Activated CD4-positive, alpha-beta T cell treated with anti-CD3 and anti-CD28 coated beads, Interleukin-2, amount 50 U/mL, for 48 hours (primary cell): ENCODE measurements around the gene FAM98C.
"Not testable (repeated sequence)": the region's sequence is repeated elsewhere in the genome, so short reads cannot be mapped to it uniquely, and the experiment has no call there.

Source experiments
- DNase-seq, 2 experiments: peaks; one replicate each; pipeline ENCODE4 v3.0.0-alpha.2; 2020

Gene FAM98C

GRCh38 chr19:38399537-38399936 lies 3.4 kb upstream of the FAM98C start:
- no peak for DNase-seq

GRCh38 chr19:38400361-38400760 lies 2.5 kb upstream of the FAM98C start:
- DNase-seq: no peak

- no peak for DNase-seq
Measured at GRCh38 chr19:38401148-38401547, 1.7 kb upstream of the FAM98C start.

GRCh38 chr19:38402623-38402966 lies 298 bp upstream of the FAM98C start:
- DNase-seq: no peak

- no peak for DNase-seq
Measured at GRCh38 chr19:38404858-38405257, 2.0 kb downstream of the FAM98C start.

DNA sequence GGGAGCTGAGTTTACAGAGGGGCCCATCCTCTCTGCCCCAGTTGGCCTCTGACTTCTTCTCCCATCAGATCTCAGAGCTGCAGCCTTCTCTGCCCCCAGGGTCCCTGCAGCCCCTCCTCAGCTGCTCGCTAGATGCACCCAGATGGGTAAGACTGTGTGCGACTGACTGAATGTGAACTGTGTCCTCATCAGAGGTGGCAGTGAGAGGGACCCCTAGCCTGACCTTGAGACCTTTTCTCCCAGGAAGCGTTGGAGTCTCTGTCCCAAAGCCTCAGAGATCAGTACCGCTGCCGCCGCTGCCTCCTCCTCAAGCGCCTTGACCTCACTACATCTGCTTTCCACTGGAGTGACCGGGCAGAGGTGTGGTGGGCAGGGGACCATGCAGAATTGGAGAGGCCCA lies 2.4 kb downstream of the FAM98C start:
- DNase-seq: no peak

GRCh38 chr19:38409631-38410133 lies 6.8 kb downstream of the FAM98C start:
- no peak for DNase-seq

GRCh38 chr19:38410407-38410806 lies 7.5 kb downstream of the FAM98C start:
- DNase-seq: not testable (repeated sequence)

DNA sequence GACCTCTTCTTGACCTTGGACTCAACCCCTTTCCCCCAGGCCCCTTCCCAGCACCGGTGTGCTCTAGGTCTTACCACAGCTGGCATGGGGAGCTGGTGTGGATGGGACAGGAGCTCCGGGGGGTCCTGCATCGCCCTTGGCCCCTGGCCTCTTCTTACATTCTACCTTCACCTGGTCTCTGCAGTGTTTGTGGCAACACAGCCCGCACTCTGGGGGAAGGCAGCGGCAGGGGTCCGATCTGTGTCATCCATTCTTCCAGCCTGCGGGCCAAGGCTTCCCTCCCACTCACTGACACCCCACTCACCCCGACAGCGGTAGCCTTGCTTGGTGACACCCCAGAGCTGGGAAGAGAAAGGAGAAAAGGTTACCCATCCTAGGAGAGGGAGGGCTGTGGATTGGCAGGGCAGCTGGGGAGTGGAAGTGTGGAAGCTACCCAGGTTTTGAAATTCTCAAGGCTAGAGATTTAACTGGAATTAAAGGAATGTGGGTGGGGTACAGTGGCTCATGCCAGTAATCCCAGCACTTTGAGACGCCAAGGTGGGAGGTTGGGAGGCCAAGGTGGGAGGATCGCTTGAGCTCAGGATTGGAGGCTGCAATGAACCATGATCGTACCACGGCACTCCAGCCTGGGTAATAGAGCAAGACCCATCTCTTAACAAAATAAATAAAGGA lies 8.3 kb downstream of the FAM98C start:
- no peak for DNase-seq

DNA sequence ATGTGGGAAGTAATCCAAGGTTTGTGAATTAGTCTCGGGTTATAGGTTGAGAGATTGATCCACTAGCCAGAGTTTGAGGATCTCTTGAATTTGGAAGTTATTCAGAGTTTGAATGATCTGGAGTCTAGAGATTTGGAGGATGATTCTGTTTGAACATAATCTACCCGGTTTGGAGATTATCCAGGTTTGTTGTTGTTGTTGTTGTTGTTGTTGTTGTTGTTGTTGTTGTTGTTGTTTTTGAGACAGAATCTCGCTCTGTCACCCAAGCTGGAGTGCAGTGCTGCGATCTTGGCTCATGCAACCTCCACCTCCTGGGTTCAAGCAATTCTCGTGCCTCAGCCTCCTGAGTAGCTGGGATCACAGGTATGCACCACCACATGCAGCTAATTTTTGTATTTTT lies 9.0 kb downstream of the FAM98C start:
- DNase-seq: not testable (repeated sequence)

DNA sequence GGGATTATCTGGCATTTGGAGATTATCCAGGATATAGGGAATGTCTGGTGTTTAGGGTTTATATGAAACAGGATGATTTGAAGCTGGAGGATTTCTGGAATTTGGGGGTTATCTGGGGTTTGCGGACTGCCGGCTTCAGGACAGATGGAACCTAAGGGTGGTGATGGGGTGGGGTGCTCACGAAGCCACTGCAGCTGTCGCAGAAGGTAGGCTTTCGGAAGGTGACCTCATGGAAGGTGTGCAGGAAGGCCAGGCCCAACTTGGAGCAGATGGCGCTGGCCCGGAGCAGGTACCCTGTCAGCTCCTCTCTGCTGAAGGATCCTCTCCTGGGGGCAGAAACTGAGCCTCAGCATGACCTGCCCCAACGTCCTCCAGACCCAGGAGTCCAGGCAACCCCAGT lies 9.6 kb downstream of the FAM98C start:
- no peak for DNase-seq

DNA sequence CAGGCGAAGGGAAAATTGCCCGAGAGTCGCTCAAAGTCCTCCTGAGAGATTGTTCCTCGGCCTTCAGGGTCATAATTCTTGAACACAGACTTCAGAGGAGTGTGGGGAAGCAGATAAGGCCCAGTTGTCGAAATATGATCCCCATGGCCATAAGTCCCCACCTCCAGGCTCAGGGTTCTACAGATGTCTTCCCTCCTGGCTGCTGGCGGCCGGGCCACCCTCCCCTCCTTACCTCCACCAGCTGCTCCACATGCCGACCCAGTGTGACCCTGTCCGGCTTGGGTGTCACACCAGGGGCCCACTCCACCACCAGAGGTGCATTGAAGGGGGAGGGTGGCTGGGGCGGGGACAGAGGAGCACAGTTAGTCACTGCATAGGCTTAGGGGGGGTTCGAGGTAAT lies 10.1 kb downstream of the FAM98C start:
- no peak for DNase-seq

DNA sequence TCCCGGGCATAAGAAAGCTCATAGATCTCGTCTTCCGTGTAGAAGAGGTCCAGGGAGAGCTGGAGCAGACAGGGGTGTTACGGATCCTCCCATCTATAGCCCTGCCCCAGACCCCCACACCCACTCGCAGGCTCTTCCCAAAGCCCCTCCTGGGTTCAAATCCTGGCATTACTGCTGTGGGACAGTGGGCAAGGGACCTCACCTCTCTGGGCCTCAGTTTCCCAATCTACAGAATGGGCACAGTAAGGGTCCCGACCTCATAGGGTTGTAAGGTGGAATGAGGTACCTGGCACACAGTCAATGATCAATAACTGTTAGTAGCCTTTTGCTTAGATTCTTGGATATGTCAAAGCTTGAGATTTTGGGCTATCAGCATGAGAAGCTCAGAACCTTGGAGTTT lies 10.5 kb downstream of the FAM98C start:
- DNase-seq: no peak

DNA sequence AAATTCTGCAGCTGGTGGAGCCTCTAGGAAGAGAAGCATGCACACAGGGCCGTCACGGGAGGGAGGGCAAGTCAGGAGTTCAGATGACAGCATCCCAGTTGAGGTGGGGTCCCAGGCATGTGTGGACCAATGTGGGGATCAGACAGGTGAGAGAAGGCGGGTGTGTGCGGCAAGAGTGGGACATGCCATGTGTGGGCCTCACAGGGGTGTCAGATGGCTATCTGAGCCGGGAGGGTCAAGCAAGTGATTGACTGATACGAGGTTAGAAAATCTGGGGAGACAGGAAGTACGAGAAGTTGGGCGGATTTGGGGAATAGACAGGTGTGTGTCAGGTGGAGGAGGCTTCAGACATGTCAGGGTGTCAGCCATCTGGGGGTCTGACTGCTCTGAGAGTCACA lies 14.3 kb downstream of the FAM98C start:
- DNase-seq: no peak

DNA sequence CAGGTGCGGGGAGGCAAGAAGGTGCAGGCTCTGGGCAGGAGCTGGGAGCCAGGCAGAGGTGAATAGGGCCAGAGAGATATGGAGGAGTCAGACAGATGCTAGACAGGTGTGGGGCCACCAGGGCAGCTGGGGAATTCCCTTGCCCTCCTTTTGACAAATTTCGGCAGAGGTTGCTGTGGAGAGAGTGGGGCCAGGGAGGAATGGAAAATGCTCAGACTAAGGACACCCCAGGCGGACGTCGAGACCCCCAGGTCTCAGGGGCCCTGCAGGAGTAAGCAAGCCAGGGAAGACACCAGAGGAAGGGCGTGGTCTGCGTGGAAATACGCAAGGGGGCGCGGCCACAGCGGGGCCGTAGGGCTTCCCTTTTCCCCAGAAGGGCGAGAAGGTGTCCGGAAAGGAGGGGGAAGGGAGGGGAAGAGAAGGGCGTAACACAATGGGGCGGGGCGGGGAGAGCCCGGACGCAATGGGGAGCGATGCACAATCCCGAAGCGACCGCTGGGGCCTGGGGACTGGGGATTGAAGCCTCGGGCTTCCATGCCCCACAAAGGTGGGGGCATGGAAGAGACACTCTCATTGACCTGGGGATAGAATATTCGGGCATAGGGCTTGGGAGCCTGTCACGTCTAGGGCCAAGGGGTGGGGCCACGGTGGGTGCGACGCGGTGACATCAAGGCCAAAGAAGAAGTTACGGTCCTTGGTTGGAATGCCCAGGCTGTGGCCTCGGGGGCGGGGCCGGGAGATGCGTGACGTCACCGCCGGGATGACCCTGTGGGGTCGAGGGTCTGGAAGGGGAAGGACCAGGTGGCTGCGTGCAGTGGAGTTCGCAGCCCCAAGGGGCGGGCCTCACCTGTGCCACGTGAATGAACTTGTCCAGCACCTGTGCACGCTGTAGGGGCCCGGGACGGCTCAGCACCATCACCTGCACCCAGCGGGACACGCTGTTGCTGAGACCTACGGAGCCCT lies 14.9 kb downstream of the FAM98C start:
- DNase-seq: peak; percentile 74 to 82

GRCh38 chr19:38420935-38421334 lies 18.0 kb downstream of the FAM98C start:
- no peak for DNase-seq

DNA sequence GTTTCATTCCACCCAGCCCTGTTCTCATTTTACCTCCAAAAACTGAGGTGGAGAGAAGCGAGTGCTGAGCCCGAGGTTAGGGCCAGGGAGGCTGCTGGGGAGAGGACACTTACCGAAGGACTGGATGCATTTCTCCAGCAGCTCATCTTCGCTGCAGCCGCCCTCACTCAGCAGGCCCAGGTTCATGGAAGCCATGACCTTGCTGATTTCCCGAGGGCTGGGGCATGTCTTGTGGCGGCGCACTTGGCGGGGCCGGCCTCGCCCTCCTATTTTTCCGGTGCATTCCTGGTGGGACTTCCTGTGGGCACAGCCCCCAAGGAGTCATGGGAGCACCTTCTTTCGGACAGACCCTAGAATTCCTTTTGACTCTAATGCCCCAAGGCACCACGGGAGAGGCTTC lies 19.0 kb downstream of the FAM98C start:
- DNase-seq: no peak

- DNase-seq: no peak
Measured at GRCh38 chr19:38422438-38422837, 19.5 kb downstream of the FAM98C start.

DNA sequence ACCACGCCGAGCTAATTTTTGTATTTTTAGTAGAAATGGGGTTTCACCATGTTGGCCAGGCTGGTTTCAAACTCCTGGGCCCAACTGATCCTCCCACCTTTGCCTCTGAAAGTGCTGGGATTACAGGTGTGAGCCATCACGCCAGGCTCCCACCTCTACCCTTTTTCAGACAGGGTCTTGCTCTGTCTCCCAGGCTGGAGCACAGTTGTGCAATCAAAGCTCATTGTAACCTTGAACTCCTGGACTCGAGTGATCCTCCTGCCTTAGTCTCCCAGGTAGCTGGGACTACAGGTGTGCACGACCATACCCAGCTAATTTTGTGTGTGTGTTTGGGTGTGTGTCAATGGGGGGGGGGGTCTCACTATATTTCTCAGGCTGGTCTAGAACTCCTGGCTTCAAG lies 21.4 kb downstream of the FAM98C start:
- DNase-seq: no peak

GRCh38 chr19:38425222-38425809 lies 22.4 kb downstream of the FAM98C start:
- DNase-seq: no peak

GRCh38 chr19:38425810-38426466 lies 23.0 kb downstream of the FAM98C start, which contains the start of gene RASGRP4:
Gene RASGRP4 (minus strand): TSS chr19:38426219. CDS start chr19:38426091, 128 bp downstream.
- DNase-seq: peak; percentile 70 to 74

DNA sequence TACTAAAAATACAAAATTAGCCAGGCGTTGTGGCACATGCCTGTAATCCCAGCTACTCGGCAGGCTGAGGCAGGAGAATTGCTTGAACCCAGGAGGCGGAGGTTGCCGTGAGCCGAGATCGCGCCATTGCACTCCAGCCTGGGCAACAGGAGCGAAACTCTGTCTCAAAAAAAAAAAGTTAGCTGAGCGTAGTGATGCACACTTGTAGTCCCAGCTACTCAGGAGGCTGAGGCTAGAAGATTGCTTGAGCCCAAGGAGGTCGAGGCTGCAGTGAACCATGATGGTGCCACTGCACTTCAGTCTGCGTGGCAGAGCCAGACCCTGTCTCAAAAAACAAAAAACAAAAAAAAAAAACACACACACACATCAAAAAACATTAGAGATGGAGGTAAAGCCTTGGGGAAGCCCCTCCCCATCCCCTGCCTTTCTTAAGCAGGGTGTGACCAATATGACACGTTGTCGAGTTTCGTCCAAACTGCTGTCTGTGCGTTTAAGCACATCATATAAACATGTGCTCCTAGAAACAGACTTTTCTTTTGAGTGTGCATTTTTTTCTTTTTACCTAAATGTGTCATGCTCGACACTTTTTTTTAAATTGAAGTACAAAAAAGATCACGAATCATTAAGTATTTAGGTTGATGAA lies 24.3 kb downstream of the FAM98C start:
- DNase-seq: peak; percentile 64 to 78
